GM21381 (cell line): ENCODE measurements around the gene FBN1.

Experiments
- ATAC-seq: cut with Tn5 transposase; IDR thresholded peaks from one replicate; pipeline ENCODE4 v1.9.1; 2021; ENCODE audit warnings: mild to moderate bottlenecking, moderate library complexity; ENCODE audit not compliant: unreplicated experiment

The FBN1 gene

DNA sequence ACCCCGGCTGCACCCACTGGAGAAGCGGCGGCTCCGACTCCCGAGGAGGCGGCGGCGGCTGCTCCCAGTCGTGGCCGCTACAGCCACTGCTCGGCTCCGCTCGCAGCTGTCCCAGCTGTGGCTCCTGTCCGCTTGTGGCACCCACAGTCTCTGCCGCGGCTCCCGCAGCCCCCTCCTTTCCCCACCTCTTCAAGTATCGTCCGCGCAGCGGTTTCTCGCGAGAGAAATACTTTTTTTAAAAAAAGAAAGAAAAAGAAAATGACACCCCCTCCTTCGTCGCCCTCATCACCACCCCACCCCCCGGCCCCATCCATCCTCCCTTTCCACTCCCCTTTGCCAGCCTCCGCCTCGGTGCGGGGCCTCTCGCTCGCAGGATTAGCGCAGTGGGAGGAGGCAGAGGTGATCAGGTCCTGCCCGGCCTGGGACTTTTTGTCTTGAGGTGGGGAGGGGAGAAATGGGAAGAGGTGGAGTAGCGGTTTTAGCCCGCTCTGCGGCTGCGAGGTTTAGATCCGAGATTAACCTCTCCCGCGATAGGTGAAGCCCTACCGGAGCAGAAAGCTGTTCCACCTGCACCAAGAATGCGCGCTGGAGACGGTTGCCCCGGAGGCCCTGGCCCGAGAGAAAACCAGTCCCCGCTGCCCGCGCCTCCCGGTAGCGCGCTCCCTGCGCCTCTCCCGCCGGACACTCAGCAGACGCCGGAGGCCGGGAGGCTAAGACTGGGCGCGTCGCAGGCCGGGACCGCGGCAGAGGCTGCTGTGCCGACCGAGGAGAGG lies at the start of gene FBN1:
FBN1 (minus strand) TSS at position 152 of the 773 bp plus-strand sequence. CDS start 940 bp downstream, outside the sequence.
- ATAC-seq: peak; percentile 58

DNA sequence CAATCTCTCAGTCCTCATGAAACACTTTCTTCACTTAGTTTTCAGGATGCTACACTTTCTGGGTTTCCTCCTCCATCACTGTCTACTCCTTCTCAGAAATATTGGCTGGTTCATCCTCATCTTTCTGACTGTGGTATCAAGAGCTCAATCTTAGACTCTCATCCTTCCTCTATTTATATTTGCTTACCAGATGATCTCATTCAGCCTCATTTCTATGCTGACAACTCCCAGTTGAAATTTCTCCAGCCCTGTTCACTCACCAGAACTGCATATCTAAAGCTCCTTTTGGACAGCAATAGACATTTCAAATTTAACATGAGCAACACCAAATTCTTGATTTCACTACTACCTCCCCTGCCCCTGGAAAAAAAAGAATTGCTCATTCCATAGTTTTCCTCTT lies 48.0 kb upstream of the FBN1 start:
- no peak for ATAC-seq

DNA sequence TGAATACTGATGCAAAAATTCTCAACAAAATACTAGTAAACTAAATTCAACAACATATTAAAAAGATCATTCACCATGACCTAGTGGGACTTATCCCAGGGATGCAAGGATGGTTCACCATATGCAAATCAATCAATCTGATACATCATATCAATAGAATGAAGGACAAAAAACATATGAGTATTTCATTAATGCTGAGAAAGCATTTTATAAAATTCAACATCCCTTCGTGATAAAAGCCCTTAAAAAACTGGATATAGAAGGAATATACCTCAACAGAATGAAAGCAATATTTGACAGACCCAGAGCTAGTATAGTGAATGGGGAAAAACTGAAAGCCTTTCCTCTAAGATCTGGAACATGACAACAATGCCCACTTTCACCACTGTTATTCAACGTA lies 43.0 kb upstream of the FBN1 start:
- no peak for ATAC-seq

DNA sequence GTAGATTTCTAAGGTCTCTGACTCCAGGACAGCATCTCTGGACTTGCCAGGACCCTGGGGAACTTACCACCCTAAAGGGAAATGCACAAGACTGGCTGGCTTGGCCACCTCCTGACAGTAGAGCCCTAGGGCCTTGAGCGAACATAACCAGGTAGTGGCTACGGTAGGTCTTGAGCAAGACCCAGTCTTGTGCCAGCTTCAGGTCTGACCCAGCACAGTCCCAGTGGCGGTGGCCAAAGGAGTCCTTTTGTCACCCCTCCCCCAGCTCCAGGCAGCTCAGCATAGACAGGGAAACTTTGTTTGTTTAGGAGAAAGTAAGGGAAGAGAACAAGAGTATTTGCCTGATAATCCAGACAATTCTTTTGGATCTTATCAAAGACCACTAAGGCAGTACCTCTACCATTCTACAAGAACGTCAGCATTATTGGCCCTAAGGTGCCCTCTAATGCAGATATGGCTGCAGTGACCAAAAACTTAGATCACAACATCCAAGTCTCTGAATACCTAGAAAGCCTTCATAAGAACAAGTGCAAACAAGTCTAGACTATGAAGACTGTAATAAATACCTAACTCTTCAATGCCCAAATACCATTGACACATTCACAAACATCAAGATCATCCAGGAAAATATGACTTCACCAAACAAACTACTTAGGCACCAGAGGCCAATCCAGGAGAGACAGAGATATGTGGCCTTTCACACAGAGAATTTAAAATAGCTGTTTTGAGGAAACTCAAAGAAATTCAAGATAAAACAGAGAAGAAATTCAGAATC lies 38.7 kb upstream of the FBN1 start:
- no peak for ATAC-seq

- ATAC-seq: no peak
These were observed 37.6 kb upstream of the FBN1 start for GRCh38 chr15:48682942-48683651.

GRCh38 chr15:48681353-48681752 lies 35.8 kb upstream of the FBN1 start:
- no peak for ATAC-seq

DNA sequence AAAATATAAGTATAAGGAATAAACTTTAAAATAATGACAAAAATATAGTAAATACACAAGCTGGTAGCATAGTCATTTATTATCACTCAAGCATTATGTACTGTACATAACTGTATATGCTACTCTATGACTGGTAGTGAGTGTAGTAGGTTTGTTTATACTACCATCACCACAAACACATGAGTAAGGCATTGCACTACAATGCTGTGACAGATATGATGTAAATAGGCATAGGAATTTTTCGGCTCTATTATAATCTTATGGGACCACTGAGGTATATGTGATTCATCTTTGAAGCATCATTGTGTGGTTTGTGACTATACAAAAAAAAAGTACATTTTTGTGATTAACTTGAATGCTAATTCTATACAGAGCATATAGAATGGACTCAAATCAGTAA lies 35.3 kb upstream of the FBN1 start:
- no peak for ATAC-seq

- ATAC-seq: no peak
These were observed 34.4 kb upstream of the FBN1 start for GRCh38 chr15:48679952-48680351.

DNA sequence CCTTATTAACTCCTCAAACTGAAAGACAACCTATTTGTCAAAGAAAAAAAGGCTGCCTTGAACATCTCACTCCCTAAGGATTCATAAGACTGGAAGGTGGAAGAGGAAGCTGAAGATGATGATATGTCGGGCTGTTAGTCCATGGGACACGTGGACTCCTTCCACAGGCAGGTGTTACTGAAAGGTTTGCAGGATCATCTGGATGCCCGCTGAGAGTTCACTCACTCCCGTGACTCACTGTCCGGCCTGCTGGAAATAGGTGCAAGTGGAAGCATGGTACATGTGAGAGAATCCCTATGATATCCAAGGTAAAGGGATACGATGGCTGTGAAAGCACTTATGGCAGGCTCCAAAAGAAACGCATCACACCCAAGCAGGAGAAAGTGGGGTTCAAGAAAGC lies 33.3 kb upstream of the FBN1 start:
- no peak for ATAC-seq

- no peak for ATAC-seq
These were observed 32.3 kb upstream of the FBN1 start for GRCh38 chr15:48677821-48678220.

- no peak for ATAC-seq
These were observed 29.9 kb upstream of the FBN1 start for GRCh38 chr15:48675436-48675835.

DNA sequence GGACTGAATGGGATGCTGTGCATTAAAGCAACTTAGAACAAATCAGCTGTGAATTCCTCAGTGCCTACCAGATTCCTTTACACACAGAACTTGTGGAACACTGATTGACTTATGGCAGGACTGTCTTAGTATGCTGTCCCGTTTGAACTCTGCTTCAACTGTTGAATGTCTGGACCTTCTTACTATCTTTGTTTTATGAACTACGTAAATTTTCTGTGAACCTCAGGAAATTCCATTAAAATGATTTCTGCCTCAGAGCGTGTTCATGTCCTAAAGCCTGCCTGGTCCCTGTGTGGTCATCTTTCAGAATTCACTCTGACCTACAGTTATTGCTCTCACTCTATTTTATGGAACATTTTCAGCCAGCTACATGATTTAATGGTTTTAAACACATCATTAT lies 29.4 kb upstream of the FBN1 start:
- ATAC-seq: no peak

- ATAC-seq: no peak
These were observed 26.7 kb upstream of the FBN1 start for GRCh38 chr15:48672206-48672605.

DNA sequence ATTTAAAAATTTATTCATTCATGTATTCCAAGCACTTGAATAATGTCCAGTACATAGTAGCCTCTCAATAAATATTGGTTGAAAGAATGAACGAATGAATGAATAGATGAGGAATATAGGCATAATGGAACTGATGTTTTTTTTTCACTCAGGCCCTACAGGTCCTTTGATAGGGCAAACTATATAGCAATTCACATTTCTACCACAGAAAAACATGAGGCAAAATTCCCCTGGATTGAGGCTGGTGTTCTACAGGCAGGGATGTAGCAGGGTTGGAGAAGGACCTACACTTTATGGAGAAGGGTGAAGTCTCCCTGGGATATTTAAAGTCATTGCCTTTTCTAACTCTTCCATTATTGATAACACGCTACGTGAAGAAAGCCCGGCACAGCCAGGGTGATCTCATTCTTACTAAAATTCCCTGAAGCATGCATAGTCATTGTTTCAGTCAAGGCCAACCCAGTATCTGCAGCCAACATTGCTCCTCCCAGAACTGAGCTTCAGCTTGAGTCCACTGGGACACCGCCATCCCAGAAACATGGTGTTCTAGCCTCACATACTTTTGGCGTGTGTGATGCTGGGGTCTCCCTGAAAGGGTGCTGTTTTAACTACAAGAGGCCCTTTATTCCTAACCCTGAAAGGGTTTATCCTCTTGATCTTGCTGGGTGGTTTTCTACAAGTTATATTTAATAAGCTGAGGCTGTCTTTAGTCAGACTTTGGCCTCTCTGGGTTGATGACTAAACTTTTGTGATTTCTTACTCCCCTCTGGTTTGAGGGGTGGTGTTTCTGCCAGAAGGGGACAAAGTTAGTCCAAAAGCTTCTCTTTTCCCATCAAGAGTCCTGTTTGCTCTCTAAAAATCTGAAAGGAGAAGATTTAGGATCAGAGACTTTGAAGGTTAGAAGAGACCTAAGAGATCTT lies 25.9 kb upstream of the FBN1 start:
- no peak for ATAC-seq

DNA sequence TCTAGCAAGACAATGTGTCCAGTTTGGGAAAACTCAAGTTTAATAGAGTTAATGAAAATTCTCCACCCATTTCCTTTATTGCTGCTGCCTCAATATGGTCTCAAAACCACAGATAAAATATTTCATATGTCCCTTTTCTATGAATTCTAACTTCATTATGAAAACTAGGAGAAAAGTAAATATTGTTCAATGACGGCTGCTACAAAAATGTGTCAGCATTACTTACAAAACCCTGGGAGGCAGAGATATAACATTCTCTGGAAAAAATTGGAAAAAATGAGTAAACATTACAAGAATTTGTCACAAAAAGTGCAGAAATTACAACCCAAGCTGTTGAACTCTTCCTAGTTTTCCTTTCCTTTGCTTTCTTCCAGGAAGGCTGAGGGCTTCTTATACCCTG lies 22.2 kb upstream of the FBN1 start:
- ATAC-seq: no peak

- no peak for ATAC-seq
These were observed 18.9 kb upstream of the FBN1 start for GRCh38 chr15:48664436-48664835.

DNA sequence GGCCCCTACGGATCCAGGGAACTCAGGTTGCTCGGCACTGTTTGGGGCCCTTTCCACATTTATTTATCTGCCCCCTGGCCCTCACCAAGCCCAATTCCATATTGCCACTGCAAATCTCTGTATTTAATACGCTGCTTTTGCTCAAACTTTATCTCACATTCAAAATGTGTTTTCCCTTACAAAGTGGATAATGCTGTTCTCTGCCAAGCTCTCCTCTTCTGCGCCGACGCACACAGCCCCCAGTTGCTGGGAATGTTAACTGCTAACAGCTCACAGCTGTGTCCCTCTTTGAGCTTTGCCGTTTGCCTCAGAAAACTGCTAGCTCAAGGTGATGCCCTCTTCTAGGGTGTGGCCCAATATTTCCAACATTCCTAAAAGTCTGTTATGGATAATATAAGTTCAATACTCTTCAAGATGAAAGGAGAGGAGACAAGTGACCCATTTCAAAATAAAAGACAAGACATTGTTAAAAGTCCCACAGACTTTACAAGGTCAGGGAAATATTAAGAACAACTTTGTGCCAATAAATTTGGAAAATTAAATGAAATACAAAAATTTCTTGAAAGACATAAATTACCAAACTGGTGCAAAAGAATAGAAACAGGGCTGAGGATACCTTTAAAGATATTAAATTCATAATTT lies 12.6 kb upstream of the FBN1 start:
- no peak for ATAC-seq

DNA sequence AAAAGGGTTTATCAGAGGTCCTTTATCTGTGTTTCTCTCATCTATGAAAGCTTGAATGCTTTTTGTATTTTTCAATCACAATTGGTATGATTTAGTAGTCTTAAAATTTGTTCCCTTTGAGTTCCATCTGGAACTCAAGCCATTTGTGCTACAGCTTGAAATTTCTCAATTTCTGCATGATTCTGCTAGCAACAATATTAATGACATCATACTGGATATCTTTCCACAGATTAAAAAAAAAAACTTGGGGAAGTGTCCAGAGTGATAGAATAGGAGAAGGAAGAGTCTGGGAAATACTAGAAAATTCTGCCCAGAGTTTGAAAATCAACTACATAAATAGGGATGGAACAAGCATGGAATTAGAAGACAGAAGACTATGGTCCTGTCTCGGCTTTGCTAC lies 9.3 kb upstream of the FBN1 start:
- ATAC-seq: no peak

DNA sequence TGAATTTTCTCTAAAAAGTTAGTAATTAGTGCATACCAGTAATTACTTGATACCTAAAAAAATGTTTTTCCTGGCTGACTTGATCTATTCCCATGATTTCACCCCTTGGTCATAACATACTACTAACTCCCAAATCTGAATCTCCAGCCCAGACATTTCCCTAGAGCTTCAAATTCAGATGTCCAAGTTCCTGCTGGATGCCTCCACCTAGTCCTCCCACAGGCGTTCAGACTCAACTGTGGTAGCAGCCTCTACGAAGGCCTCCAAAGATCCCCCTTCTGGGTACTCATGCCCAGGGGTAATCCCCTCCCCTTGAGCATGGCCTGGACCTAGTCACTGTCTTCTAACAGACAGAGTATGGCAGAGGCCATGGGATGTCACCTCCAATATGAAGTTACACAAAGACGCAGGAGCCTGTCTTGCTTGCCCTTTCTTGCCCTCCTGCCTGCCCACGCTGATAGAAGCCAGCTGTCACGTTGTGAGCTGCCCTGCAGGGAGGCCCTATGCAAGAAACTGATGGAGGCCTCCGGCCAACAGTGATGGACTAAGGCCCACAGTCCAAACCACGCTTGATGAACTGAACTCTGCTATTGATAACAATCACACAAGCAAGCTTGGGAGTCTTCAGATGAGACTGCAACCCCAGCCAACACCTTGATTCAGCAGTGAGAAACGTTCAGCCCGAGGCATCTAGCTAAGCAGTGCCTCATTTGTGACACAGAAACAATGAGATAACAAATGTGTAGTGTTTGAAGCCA lies 8.6 kb upstream of the FBN1 start:
- no peak for ATAC-seq
